ENCODE data around the gene MEGF8.
A peak's percentile ranks its signal among the peaks of the same experiment; 100 is the strongest.

MEGF8 gene

GRCh38 chr19:42325308-42325895 lies at the start of gene MEGF8:
Gene MEGF8 (plus strand): TSS chr19:42325635. CDS start chr19:42326244, 609 bp downstream.
- DNase-seq (ENCODE audit: low read depth) = peak; percentile 99

- DNase-seq (ENCODE audit: low read depth) = no peak
Observed at GRCh38 chr19:42276284-42276683, 49.2 kb upstream of the MEGF8 start.

GRCh38 chr19:42276821-42277220 lies 48.6 kb upstream of the MEGF8 start:
- no peak for DNase-seq (ENCODE audit: low read depth)

GRCh38 chr19:42277821-42278451 lies 47.5 kb upstream of the MEGF8 start:
- DNase-seq (ENCODE audit: low read depth) = no peak

GRCh38 chr19:42278452-42279154 lies 46.8 kb upstream of the MEGF8 start:
- DNase-seq (ENCODE audit: low read depth) = no peak

GRCh38 chr19:42279155-42279901 lies 46.1 kb upstream of the MEGF8 start:
- no peak for DNase-seq (ENCODE audit: low read depth)

- DNase-seq (ENCODE audit: low read depth) = peak; percentile 81
Observed at GRCh38 chr19:42279902-42280814, 45.3 kb upstream of the MEGF8 start.

- no peak for DNase-seq (ENCODE audit: low read depth)
Observed at GRCh38 chr19:42280815-42281145, 44.7 kb upstream of the MEGF8 start.

- no peak for DNase-seq (ENCODE audit: low read depth)
Observed at GRCh38 chr19:42281146-42281826, 44.1 kb upstream of the MEGF8 start.

- DNase-seq (ENCODE audit: low read depth) = no peak
Observed at GRCh38 chr19:42281827-42282762, 43.3 kb upstream of the MEGF8 start.

GRCh38 chr19:42282819-42283187 lies 42.6 kb upstream of the MEGF8 start:
- no peak for DNase-seq (ENCODE audit: low read depth)

- peak; percentile 76 for DNase-seq (ENCODE audit: low read depth)
Observed at GRCh38 chr19:42283188-42284065, 42.0 kb upstream of the MEGF8 start.

GRCh38 chr19:42284066-42284501 lies 41.4 kb upstream of the MEGF8 start:
- DNase-seq (ENCODE audit: low read depth) = no peak

- DNase-seq (ENCODE audit: low read depth) = no peak
Observed at GRCh38 chr19:42284591-42285341, 40.7 kb upstream of the MEGF8 start.

- no peak for DNase-seq (ENCODE audit: low read depth)
Observed at GRCh38 chr19:42285541-42285941, 39.9 kb upstream of the MEGF8 start.

GRCh38 chr19:42285988-42286348 lies 39.5 kb upstream of the MEGF8 start:
- DNase-seq (ENCODE audit: low read depth) = no peak

GRCh38 chr19:42286349-42287016 lies 39.0 kb upstream of the MEGF8 start:
- no peak for DNase-seq (ENCODE audit: low read depth)

Measured in CMK (cell line).